Activated CD8-positive, alpha-beta memory T cell treated with anti-CD3 and anti-CD28 coated beads for 1 hour (primary cell): ENCODE measurements around the gene PFKFB4.
A peak's percentile ranks its signal among the peaks of the same experiment; 100 is the strongest.
"Not testable (repeated sequence)": the region's sequence is repeated elsewhere in the genome, so short reads cannot be mapped to it uniquely, and the experiment has no call there.

Experiments
- DNase-seq, 2 donors: peaks; one replicate each; pipeline ENCODE4 v3.0.0-alpha.2; 2020; ENCODE audit warnings: low read depth in 1 of 2; ENCODE audit errors: extremely low read depth in 1 of 2

PFKFB4 gene

DNA sequence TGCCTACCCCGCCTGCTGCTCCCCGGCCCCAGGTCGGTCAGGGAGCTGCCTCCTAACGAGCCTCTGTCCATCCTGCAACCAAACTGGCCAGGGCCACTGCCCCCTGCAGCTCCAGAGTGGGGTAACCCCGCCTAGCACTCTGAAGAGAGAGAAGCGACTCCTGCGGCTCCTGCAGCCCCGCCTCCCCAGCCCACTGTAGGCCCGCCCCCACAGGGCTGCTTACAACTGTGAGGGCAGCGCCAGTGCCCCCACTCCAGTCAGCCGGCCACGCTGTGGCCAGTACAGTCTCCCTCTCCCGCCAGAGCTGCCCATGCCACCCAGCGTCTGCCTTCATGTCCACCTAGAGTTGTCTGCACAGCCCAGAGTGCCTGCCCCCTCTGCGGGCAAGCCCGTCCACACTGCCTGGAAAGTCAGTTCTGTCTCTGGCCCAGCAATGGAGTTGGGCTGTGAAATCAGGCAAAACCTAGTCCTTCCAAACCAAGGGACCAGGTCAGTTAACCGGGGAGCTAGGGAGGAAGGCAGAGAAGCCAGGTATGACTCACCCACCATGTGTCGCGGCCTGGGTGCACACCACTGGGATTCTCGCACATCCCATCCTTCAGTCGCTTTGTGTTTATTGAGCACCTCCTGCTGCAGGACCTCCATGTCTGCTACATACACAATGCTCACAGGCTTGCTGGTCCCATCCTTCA lies 4.6 kb upstream of the PFKFB4 start:
- no peak for DNase-seq

DNA sequence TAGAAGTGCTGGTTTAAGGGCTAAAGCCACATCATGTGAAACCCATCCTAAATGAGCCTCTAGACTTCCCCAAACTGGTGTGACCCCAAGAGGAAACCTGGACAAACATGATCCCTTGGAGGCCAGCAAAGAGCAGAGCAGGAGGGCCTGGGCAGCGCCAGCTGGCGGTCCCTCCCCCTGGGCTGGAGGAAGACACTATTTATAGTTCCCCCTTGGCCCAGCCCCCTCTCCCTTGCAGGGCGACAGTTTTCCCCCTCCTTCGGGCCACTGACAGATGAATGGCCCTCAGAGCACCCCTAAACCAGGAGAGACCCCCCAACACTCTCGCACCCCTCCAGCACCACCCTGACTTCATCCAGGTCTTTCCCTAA lies 4.0 kb upstream of the PFKFB4 start:
- no peak for DNase-seq

DNA sequence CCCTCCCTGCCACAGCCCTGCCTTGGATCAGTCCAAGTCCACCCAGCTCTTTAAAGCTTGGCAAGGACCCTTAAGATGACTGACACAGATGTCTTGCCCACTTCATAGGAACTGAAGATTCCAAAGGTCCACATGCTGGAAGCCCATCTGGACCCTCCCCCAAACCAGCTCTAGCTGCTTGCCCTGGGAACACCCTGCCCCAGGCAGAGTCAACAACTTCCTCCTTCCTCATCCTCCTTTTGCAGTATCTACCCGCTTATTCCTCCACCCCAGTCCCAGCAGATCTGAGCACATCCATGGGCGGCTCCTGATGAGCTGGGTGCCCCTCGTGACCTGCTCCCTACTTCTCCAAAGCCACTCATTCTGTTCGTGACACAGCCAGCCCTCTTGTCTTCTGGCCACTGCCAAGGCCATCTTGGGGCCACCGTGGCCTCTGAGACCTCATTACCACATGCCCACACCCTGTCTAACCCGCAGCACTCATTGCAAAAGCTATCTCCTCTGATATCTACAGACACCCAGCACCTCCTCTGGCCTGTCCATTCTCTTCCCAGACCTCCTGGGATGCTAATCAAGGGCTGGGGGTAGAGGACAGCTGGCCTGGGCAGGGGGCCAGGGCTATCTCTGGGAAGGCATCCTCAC lies 2.0 kb upstream of the PFKFB4 start:
- DNase-seq: no peak

DNA sequence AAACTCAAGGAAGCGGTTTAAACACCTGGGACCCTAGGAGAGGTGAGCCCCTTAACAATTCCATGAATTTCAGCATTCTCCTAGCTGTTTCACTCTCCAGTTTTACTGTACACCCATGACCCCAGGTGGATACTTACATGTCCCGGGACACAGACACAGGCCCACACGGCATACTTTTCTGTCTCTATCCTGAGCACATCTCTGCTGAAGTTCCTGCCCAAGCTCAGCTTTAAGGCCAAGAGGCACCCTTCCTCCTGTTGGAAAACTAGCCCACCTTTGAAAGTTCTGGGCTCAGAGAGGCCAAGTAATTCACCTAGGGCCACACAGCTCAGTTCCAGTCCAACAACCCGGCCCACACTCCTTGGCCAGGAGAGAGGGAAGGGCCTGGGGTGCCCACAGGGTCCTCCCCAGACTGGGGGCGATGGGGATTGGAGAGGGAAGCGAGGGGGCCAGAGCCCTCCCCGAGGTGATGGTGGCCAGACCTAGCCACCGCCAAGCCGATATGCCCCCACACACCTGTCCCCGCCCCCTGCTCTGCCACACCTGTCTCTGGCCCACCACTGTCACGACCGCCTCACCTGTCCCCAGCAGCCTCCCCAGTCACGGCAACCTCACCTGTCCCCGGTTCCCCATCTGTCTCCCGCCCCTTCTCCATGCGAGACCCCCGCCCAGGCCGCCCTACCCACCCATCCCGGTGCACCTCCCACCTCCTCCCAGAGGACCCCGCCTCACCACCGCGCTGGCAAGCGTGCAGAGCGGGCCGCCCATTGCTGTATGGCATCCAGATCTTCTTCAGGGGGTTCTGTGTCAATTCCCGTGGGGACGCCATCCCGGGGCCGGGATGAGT lies 431 bp downstream of the PFKFB4 start:
- DNase-seq: no peak

DNA sequence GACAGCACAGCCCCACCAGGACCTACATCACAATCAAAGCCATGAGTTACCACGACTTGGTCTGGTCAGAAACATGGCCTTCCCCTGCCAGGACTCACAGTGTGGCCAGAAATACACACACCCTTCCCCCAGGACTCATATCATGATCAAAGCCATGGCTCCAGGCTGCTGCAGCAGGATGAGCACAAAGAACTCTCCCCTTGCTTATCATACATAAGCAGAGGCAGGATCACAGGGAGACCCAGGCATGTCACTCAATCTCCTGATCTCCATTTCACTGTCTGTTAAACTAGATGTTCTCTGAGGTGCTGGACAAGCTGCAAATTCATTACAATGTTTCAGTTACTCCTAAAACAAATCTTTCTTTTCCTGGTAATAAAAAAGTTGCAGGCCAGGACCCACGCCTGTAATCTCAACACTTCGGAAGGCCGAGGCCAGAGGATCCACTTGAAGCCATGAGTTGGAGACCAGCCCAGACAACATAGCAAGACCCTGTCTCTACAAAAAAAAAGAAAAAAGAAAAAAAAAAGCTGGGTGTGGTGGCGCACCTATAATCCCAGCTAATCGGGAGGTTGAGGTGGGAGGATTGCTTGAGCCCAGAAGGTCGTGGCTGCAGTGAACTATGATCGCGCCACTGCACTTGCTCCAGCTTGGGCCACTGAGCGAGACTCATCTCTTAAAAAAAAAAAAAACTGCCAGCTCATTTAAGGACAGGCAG lies 1.2 kb downstream of the PFKFB4 start:
- DNase-seq: no peak

DNA sequence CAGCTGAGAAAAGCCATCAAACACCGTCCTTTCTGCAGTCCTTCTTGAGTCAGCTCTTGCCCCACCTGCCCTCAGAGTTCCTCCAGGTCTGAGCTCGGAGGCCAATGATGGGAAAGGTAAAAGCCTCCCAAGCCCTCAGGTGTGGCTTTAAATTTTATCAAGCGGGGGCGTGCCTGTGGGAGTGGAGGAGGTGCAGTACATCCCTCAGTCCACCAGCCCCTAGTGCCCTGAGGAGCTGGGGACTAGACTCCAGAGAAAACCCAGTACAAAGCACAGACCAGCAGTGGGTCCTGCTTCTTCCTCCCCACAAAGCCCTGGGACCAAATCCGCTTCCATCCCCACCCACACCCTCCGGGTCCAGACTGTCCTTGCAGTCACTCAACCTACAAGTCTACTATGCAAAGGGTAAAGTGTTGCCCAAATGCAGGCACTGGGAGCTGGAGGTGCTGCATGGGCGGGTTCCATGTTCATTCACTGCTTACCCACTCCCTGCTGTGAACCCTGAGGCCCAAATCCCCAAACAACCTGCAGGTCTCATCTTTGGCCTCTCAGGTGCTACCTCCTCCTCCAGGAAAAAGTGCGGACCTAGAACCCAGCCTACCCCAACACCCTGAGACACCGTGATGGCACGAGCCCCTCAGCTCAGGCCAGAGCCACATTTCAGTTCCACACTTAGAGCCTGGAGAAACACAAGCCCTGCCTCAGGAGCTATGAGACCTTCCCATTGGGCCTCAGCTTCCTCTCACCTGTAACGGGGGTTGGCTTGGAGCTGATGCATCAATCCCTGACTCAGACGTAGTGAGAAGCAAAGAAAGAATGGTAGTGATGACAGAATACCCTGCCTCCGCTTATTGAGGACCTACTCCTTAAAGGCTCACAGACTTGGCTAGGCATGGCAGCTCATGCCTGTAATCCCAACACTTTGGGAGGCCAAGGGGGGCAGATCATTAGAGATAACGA lies 2.4 kb downstream of the PFKFB4 start:
- no peak for DNase-seq

DNA sequence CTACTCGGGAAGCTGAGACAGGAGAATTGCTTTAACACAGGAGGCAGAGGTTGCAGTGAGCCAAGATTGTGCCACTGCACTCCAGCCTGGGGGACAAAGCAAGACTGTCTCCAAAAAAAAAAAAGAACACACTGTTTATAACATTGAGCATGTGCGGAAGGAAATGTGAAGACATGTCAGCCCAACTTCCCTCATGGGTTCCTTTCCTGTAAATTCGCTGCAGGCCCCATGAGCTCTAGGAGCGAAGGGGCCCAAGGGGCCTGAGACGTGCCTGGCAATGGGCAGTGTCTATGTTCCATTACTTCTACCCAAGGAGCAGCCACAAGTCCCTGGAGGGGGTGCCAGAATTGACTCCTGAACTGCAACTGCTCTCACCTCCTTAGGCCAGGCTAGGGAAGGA lies 3.2 kb downstream of the PFKFB4 start:
- no peak for DNase-seq

DNA sequence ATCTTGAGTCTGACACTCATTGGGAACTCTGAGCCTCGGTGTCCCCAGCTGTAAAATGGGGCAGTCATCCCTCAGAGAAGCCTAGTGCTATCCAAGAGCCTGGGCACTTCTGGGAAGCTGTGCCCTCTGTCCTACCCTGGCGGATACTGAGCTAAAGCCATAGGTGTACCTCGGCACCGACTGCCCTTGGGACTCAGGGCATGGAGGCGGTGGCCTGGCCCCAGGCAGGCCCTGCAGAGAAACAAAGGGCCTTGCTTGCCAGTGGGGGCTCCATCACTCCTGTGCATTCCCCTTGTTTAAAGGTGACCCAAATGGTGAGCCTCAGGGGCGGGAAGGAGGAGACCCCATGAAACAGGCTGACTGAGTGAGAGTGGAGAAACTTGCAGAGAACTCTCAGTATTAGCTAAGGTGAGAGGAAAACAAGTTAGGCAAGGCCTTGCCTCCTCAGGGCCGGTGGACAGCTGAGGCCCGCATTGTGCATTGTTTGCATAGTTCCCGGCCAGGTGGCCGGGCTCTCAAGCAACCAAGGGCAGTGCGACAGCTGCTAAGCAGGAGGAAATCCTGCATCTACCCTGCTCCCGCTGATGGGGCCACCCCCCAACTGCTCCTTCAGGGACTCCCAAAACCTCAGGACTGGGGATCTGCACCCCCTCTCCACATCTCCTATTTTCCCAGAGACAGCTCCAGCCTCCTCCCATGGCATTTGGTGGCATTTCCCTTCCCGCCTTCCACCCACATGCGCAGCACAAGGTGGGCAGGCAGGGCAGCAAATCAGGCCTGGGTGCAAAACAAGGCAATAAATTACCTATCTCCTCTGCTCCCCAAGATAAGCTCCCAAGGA lies 4.3 kb downstream of the PFKFB4 start:
- DNase-seq: no peak

DNA sequence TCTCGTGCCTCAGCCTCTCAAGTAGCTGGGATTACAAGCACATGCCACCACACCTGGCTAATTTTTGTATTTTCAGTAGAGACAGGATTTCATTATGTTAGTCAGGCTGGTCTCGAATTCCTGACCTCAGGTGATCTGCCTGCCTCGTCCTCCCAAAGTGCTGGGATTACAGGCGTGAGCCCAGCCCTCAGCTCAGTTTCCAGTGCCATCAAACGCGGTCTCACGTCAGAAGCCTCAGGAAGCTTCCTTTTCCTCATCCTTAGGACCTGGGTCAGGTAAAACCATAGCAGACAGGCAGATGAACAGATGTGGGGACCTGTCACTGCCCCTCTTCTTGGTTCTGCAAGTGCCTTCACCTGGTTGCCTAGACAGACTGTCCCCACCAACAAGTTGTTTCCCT lies 5.0 kb downstream of the PFKFB4 start:
- not testable (repeated sequence) for DNase-seq

DNA sequence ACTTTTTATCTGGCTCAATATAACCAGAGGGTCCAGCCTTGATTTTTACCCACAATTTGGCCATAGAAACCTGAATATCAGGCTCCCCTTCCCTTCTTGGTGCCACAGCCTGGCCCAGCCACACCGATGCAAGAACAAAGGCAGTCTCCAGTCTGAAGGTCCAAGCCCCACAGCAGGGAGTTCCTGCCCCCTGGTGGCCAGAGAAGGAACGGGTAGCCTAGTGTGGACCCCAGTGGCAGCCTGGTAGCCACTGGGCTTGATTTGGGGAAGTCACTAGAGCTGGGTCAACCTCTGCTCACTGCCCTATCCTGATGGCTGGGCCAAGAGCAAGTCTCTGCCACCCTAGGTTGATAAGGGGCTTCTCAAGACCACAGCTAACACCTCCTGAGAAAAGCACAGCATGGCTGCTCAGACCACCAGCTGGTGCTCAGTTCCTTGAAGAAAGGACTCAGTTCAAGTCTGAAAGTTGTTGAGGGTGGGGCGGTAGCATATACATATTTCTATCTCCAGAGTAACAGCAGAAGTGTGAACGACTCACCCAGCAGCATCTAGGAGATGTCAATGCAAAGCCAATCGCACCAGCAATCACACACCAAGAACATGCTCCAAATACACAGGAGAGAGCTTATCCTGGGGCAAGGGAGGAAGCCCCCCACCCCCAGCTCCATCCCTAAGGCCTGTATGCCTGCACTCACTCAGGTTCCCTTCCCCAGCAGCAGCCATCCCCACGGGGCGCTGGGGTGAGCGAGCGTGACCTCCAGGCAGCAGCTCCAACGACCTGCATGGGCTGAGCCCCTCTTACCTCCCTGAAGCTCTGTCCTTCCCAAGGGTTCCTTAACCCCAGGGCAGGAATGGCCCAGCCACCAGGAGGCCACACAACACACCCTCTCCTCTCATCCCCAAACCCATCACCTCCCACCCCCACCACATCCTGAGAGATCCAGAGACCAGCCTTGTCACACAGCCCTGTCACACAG lies 7.6 kb downstream of the PFKFB4 start:
- DNase-seq: peak; percentile 58 to 77

DNA sequence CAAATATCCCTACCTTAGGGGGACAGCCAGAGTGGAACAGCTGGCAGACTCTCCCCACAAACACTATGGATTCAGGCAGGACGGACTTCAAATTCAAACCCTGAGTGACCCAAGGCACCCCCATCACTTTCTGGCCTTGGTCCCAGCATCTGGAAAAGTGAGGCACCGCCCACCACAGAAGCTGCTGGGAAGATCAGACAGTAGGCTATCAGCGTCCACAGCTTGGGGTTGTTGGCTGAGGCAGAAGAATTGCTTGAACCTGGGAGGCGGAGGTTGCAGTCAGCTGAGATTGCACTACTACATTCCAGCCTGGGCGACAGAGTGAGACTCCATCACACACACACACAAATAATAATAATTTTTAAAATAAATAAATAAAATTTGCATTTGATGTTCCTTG lies 8.5 kb downstream of the PFKFB4 start:
- DNase-seq: no peak

DNA sequence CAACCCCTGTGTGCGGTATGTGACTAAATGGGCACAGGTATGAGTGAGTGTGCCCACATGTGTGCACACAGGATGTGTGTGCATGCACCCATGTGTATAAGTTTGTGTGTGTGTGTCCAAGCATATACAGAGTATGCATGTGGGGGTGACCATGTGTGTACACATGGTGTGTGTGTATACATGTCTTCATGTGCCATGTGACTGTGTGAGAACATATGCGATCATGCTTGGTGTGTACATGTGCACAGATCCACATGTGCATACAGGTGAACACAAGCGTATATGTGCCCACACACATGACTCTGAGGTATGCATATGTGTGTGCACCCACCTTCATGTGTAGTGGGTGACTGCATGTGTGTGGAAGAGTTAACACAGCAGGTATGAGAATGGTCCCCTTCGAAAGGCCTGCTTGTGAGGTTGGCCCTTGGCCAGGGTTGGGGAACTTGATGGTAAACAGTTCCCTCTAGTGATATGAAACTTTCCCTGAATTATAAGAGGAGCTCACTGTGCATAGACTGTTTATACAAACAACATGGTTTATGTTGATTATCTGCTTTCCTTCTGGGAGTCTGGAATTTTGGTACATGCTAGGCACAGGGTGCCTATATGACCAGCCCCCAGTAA lies 10.3 kb downstream of the PFKFB4 start:
- DNase-seq: no peak

DNA sequence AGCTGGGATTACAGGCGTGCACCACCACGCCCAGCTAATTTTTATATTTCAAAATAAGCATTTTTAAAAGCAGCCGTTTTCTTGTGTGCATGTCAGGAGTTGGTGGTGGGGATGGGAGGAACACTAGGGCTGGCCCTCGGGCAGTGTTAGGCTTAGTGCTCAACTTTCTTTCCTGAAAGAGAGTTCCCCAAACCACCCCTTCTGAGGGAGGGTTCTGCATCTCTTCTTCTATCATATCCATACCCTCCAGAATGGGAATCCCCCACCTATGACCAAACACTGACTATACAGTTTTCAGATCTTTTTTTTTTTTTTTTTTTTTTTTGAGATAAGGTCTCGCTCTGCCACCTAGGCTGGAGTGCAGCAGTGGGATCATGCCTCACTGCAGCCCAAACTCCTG lies 12.5 kb downstream of the PFKFB4 start:
- no peak for DNase-seq

DNA sequence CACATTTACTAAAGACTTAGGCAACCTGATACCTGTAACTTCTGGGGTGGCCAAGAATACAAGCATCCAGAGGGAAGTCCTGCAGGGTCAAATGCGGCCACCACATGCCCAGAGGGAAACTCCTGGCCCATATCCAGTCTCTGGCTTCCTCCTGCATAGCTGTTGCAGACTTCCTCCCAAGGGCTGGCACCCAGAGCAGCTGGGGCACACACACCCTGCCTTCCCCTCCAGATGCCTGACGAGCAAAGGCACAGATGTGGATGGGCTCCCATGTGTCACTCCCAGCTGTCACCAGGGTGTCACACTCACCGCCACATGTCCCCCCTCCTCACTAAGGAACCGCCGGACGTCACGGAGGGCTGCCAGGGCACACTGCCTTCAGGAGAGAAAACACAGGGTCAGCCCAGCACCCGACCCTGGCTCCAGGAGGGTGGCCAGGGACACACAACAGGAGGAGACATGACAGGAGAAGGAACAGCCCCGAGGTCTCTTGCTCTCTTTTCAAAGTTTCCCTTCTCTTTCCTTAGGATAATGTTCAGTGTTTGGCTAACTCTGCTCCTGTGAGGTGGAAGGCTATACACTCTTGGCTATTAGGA lies 13.2 kb downstream of the PFKFB4 start:
- no peak for DNase-seq

DNA sequence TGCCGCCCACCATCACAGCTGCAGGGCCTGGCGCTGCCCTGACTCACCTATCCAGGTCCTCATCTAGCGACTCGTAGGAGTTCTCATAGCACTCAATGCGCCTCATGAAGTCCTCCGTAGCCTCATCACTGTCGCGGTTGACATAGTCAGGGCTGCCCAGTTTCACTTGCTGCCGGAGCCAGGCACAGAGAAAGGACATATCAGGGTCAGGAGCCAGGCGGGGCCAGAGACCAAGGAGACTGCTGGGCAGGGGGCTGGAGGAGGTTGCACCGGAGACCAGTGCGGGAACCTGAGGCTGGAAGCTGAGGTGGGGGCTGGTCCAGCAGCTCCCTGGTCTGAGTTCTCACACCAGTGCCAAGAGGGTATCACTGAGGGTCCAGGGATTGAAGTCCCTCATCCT lies 18.2 kb downstream of the PFKFB4 start:
- DNase-seq: no peak

DNA sequence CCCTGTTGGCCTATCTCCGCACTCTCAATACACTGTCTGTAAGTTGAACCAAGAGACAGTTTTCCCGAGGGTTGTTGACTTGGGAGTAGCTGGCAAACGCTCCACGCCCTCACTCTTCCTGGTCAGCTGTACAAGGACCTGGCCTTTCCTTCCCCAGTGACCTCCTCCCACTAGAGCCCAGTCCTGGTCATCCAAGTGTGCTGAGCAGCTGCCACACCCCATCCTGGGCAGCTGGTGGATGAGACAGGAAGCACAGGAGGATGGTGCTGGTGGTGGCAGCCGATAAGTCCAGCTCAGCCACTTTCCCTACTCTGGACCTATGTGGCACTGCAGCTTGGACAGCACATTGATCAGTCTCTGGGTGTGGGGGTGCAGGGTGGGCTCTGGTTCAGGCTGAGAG lies 19.8 kb downstream of the PFKFB4 start:
- no peak for DNase-seq

DNA sequence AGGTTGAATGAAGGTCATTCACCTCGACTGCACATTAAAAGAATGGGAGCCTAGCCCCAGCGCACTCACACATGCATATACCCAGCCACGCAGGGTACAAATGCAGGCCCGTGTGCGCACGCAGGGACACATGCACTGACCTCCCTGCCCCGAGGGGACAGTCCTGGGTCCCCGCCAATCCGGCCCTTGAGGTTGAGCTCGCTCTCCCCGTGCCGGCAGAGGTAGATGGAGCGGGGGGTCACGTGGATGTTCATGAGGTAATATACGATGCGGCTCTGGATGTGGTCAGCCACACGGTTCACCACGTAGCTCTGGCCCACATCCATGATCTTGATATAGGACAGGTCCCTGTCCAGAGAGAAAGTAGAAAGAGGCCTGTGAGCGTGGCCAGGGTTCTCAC lies 20.5 kb downstream of the PFKFB4 start:
- DNase-seq: no peak
